ENCODE results near the gene LOXHD1.

LOXHD1 gene

GRCh38 chr18:46630160-46630559, 26.9 kb downstream of the LOXHD1 start:
- no peak for DNase-seq (ENCODE audit: insufficient read length, low spot score)
- no peak for FAIRE-seq

DNA sequence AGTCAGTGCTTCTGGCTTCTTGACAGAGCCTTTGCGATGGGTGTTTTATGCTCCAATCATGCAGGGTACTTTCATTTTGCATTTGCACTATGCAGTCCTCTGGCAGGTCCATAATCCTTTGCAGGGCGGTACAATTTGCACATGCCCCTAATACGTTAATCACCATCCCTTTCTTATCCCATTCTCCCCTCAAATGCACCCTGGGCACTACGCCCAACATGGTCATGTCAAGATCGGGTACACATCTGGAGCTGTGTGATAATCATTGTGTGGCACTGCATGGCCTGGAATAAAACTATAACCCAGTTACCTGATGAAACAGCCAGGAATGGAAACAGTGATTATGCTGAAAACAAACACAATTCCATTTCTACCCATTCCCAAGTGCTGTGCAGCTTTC, 27.7 kb downstream of the LOXHD1 start:
- no peak for DNase-seq (ENCODE audit: insufficient read length, low spot score)
- no peak for FAIRE-seq

- FAIRE-seq, result no peak
- DNase-seq (ENCODE audit: insufficient read length, low spot score), result no peak
Measured at GRCh38 chr18:46628206-46628605, 28.8 kb downstream of the LOXHD1 start.

DNA sequence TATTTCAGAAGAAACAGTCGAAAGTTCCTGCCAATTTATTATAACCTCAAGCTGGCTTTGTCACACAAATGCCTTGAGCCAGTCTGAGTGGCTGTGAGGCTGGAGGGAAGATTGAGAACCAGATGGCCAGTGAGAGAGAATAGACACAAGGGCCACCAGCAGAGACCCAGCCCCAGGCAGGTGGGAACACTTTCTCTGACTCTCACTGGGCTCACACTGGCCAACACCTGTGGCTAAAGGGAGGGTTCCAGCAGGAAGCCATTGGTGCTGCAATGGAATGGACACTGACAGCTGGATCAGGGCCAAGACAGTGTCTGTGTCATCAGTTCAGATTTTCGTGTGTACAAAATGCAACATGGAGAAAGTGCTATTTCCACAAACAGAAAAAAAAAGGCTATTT, 29.9 kb downstream of the LOXHD1 start:
- FAIRE-seq, result no peak
- no peak for DNase-seq (ENCODE audit: insufficient read length, low spot score)

- no peak for FAIRE-seq
Measured at GRCh38 chr18:46625069-46625468, 32.0 kb downstream of the LOXHD1 start.

DNA sequence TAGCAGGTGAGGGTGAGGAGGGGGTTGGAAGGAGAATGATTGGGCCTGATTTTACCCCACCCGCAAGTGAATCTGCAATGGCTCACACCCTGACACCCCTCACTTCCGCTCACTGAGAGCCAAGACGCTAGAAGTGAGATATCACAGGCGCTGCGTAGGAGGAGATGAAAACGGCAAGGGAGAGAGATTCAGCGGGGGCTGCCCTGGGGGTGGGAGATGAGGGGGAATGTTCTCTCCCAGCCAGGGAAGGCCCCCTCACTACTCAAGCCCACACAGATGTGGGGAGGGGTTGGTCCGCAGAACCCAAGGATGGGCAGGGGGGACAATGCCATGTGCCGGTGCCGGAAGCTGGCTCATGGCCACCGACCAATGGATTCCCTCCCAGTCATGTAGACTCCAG, 32.9 kb downstream of the LOXHD1 start:
- FAIRE-seq (no peak), DNase-seq (ENCODE audit: insufficient read length, low spot score) (no peak)

More at GRCh38 chr18:46625069-46625468, 32.0 kb downstream of the LOXHD1 start:
- no peak for DNase-seq (ENCODE audit: insufficient read length, low spot score)

DNA sequence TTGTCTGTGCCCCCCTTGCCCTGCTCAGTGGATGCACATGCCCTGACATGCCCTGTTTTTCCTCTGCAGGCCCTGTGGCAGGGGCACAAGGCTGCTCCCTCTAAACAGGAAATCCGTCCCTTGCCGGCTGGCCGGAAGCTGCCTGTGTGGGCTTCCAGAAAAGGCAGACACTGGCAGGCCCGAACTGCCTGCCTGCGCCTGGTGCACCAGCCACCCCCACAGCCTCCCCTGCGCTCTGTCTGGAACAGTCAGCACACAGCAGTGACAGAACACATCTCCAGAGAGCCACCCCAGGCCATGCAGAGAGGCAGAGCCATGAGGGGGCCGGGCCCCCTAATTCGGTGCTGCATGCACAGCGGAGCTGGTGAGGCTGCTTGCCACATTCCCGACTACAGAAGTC, 33.5 kb downstream of the LOXHD1 start:
- DNase-seq (ENCODE audit: insufficient read length, low spot score), result no peak
- FAIRE-seq, result no peak

- no peak for DNase-seq (ENCODE audit: insufficient read length, low spot score)
- no peak for FAIRE-seq
Measured at GRCh38 chr18:46622999-46623398, 34.0 kb downstream of the LOXHD1 start.

- FAIRE-seq (no peak), DNase-seq (ENCODE audit: insufficient read length, low spot score) (no peak)
Measured at GRCh38 chr18:46622451-46622850, 34.6 kb downstream of the LOXHD1 start.

GRCh38 chr18:46621871-46622270, 35.1 kb downstream of the LOXHD1 start:
- DNase-seq (ENCODE audit: insufficient read length, low spot score), result no peak
- FAIRE-seq, result no peak

DNA sequence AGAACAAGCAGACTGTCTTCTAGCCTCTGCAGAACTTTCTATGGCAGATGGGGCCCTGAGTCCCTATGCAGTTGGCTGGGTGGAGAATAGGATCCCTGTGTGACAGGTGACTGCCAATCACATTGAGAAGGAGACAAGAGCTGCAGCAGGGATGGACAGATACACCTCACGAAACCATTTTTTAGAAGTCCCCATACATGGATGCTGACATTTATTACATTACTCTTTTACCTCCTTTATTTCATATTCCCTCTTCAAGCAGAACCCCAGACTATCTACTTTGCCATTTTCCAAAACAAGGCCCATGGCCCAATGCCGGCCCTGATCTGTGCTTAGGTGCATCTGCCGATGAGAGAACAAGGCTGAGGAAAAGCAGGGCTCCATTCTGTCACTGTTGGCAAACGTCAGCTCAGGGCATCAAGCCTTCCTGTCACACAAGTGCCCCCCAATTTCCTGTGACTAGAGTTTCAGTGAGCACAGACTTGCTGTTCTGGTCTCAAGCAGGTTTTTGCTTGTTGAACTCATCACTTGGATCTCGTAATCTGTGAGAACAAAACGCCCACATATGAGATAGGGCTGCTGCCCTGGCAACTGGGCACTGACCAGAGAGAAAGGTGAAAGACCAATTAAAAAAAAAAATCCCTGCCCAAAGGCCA, 35.8 kb downstream of the LOXHD1 start:
- DNase-seq (ENCODE audit: insufficient read length, low spot score), result no peak
- no peak for FAIRE-seq

DNA sequence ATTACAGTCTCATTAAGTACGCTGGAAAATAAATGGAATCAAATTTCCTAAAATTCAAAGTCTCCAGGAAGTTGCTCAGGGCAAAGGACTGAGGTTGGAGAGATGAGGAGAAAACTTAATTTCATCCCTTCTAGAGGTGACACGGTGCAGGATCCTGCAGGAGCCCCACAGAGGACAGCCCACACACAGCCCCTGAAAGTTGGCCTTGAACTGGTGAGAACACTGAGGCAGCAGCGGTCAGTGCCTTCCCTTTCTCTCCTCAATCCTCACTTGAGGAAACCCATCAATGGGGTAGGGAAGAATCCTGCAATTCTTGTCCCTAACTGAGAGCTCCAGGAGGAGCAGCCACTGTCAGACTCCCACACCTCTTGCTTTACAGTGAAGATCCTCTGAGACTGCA, 37.5 kb downstream of the LOXHD1 start:
- DNase-seq (ENCODE audit: insufficient read length, low spot score), result no peak
- FAIRE-seq, result no peak

GRCh38 chr18:46615720-46616119, 41.3 kb downstream of the LOXHD1 start:
- DNase-seq (ENCODE audit: insufficient read length, low spot score), result no peak
- FAIRE-seq, result no peak

DNA sequence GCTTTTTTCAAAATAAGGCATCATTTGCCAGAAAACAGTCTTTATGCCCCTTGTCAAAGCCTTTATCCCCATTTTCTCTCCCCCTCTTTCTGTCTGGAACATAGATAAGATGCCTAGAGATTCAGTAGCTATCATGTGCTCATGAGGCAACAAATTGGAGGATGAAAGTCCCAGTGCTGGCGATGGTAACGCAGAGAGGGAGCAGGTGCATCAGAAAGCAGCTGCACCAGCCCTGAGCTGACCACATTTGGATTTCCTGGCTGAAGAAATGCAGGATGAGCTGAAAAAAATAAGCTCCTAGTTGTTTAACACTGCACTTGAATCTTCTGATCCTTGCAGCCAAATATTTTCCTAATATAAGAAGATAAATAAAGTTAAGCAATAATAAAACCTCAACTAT, 48.0 kb downstream of the LOXHD1 start:
- DNase-seq (ENCODE audit: insufficient read length, low spot score) (no peak), FAIRE-seq (no peak)

GRCh38 chr18:46607926-46608325, 49.1 kb downstream of the LOXHD1 start:
- no peak for FAIRE-seq
- DNase-seq (ENCODE audit: insufficient read length, low spot score), result no peak

GRCh38 chr18:46601141-46601805, 55.7 kb downstream of the LOXHD1 start:
- DNase-seq (ENCODE audit: insufficient read length, low spot score) (no peak), FAIRE-seq (no peak)

DNA sequence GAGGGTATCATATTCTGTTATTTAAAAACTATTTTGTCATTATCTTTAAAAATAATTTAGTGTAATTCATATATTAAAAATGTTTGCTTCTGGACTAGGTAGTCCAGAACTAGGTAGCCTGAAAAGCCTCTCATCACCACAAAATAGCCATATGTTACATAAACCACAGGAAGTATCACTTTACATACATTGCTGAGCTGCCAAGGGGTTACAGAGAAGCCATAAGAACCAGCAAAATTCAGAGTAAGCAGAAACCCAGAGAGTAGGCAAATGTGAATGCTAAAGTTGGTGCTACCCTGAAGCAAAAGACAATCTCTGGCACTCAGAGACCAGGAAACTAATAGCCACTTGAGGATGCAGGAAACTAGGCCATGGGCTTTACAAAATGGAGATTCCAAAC, 60.9 kb downstream of the LOXHD1 start:
- DNase-seq (ENCODE audit: insufficient read length, low spot score), result no peak

GRCh38 chr18:46591783-46592391, 65.1 kb downstream of the LOXHD1 start:
- FAIRE-seq (no peak), DNase-seq (ENCODE audit: insufficient read length, low spot score) (no peak)

More for the DNA sequence above, 60.9 kb downstream of the LOXHD1 start:
- FAIRE-seq, result no peak

GRCh38 chr18:46590103-46590502, 66.9 kb downstream of the LOXHD1 start:
- DNase-seq (ENCODE audit: insufficient read length, low spot score) (no peak), FAIRE-seq (no peak)

- no peak for FAIRE-seq
- DNase-seq (ENCODE audit: insufficient read length, low spot score), result no peak
Measured at GRCh38 chr18:46588971-46589660, 67.9 kb downstream of the LOXHD1 start.

GRCh38 chr18:46587600-46587999, 69.4 kb downstream of the LOXHD1 start:
- no peak for FAIRE-seq
- DNase-seq (ENCODE audit: insufficient read length, low spot score), result no peak

DNA sequence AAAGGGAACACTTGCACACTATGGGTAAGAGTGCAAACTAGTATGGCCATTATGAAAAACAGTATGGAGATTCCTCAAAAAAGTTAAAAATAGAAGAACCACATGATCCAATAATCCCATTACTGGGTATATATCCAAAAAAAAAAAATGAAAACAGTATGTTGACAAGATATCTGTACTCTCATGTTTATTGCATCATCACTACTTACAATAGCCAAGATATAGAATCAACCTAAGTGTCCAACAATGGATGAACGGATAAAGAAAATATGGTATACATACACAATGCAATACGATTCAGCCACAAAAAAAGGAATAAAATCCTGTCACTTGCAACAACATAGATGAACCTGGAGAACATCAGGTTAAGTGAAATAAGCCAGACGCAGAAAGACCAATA, 73.3 kb downstream of the LOXHD1 start:
- FAIRE-seq, result no peak
- no peak for DNase-seq (ENCODE audit: insufficient read length, low spot score)

Measured in HTR-8/SVneo (cell line).